Spleen (tissue), 11 donors: Measurements from ENCODE around the gene RSPH1. TPM values are rescaled to one million over a fixed set of nuclear protein-coding genes. Genes with fewer than 3 reads are reported as not detected.
A peak's percentile ranks its signal among the peaks of the same experiment; 100 is the strongest.

Experiments
- DNase-seq: peaks from one replicate; pipeline ENCODE4 v3.0.0-alpha.2; 2020
- H3K27ac ChIP-seq, 8 donors: fragments of 200-600 bp; sonication (generic) in 7 of 8; 1 replicate in 4 of 8; 2 replicates in 4 of 8; pipeline versions ENCODE4 v1.5.0 to v1.8.0; 2016 to 2021; ENCODE audit warnings: inconsistent platforms in 4 of 8, mild to moderate bottlenecking in 4 of 8, moderate library complexity in 1 of 8
- H3K27me3 ChIP-seq, 7 donors: fragments of 200-600 bp; sonication (generic) in 6 of 7; replicated peaks in 1 of 7; 1 replicate in 4 of 7; 2 replicates in 3 of 7; pipeline versions ENCODE4 v1.5.0 to v1.8.0; 2016 to 2021; ENCODE audit warnings: inconsistent platforms in 3 of 7, mild to moderate bottlenecking in 1 of 7
- H3K36me3 ChIP-seq, 6 donors: fragments of 200-600 bp; sonication (generic) in 5 of 6; 1 replicate in 4 of 6; 2 replicates in 2 of 6; pipeline versions ENCODE4 v1.5.0 to v1.8.0; 2016 to 2021; ENCODE audit warnings: inconsistent platforms in 2 of 6
- H3K4me1 ChIP-seq, 6 donors: fragments of 200-600 bp; sonication (generic) in 5 of 6; 1 replicate in 3 of 6; 2 replicates in 3 of 6; pipeline versions ENCODE4 v1.5.0 to v1.8.0; 2016 to 2021; ENCODE audit warnings: inconsistent platforms in 3 of 6
- H3K4me3 ChIP-seq, 8 donors: fragments of 200-600 bp; sonication (generic) in 7 of 8; 1 replicate in 4 of 8; 2 replicates in 4 of 8; pipeline versions ENCODE4 v1.5.0 to v1.8.0; 2016 to 2021; ENCODE audit warnings: inconsistent platforms in 4 of 8, mild to moderate bottlenecking in 4 of 8, moderate library complexity in 2 of 8
- H3K9me3 ChIP-seq, 8 donors: fragments of 200-600 bp; sonication (generic) in 7 of 8; 1 replicate in 4 of 8; 2 replicates in 4 of 8; pipeline versions ENCODE4 v1.5.0 to v1.8.0; 2016 to 2021; ENCODE audit warnings: inconsistent platforms in 4 of 8
- CTCF ChIP-seq, 11 experiments: fragments of 200-600 bp in 7 of 11; fragments of 450-650 bp in 4 of 11; sonication (generic) in 4 of 11; IDR thresholded peaks in 8 of 11; conservative IDR thresholded peaks in 3 of 11; 1 replicate in 7 of 11; 2 replicates in 4 of 11; pipeline versions ENCODE4 v1.4.0 to v1.8.0; 2016 to 2021; ENCODE audit warnings: antibody characterized with exemption in 11 of 11, inconsistent platforms in 4 of 11, mild to moderate bottlenecking in 1 of 11
- POLR2A ChIP-seq, 3 donors: fragments of 450-650 bp; IDR thresholded peaks; one replicate each; pipeline ENCODE4 v1.5.1; 2017; ENCODE audit warnings: antibody characterized with exemption in 3 of 3, mild to moderate bottlenecking in 1 of 3
- POLR2AphosphoS5 ChIP-seq, 3 donors: sonication (generic); formaldehyde crosslinking; IDR thresholded peaks; one replicate each; pipeline ENCODE4 v1.5.1; 2017; ENCODE audit warnings: antibody characterized with exemption in 3 of 3
- WGBS, 5 donors: extraction: QIAGEN DNeasy Blood & Tissue Kit in 3 of 5; methylation state at CpG; one replicate each; pipeline versions ENCODE4 v1.1.5 to v1.1.7; 2013 to 2018; 5-methylcytosine and 5-hydroxymethylcytosine counted together
- intact Hi-C: fragments of 100-400 bp; cut with DNase I; formaldehyde crosslinking; loops from one replicate; pipeline ENCODE4 v1.15.0; 2023; ENCODE audit warnings: low total_unique reads
- polyA plus RNA-seq, 3 donors: library from polyadenylated mRNA; stranded (reverse); fragments of 200-250 nt; gene quantifications; one replicate each; pipeline ENCODE4 v1.2.1, GENCODE V29; 2013
- total RNA-seq, 7 donors: library from RNA; depleted of rRNA in 3 of 7; stranded (reverse); fragments of >200 nt in 3 of 7; fragmentation: NEBNext Ultra II Directional in 4 of 7; extraction: Animal tissue kit (Norgen Biotek cat#: 25700) in 4 of 7; gene quantifications; one replicate each; pipeline versions ENCODE4 v1.1.0 to v1.2.1, GENCODE V29; 2016 to 2021
- donor health status: healthy with polysubstance abuse.
- donor health status: DM: no; HTN: no; CAD: no; lungs with moderate emphysema.
- donor health status: DM: no; HTN: no; CAD: no.
- donor health status: Bipolar disorder and iron deficiency.
- donor health status: healthy.
- donor health status: DM: no; HTN: no; CAD: no.
- donor health status: DM: yes; HTN: yes; CAD: no.

The RSPH1 gene
- total and polyA plus RNA-seq, 10 donors = 0.10 to 0.35 (median 0.26) TPM; not detected in 5

GRCh38 chr21:42523941-42524340 is 27.9 kb upstream of the RSPH1 start:
- H3K4me1 ChIP-seq = peaks cover 21 to 88% (median 50%) of the 10 kb centered on the region in 6 donors
- peak overlapping the region in 7 of 8 donors; percentile 5 to 91 (median 70) for H3K27ac ChIP-seq
- H3K9me3 ChIP-seq = no peaks in the 10 kb centered on the region
- TF ChIP-seq POLR2A (IDR thresholded peaks at IDR 0.05) = no peak
- TF ChIP-seq POLR2AphosphoS5 (IDR thresholded peaks at IDR 0.05) = no peak
- intact Hi-C loops = no loop called here
- no peak for DNase-seq
- H3K36me3 ChIP-seq = peaks cover 0 to 76% (median 29%) of the 10 kb centered on the region in 6 donors
- H3K4me3 ChIP-seq = no peak overlapping the region
- WGBS, 5 donors = 86 to 96% (median 91%) methylated on average over 9 of the region's 9 CpGs
- H3K27me3 ChIP-seq = no peaks in the 10 kb centered on the region

GRCh38 chr21:42523211-42523610 is 27.2 kb upstream of the RSPH1 start:
- Histone ChIP-seq H3K36me3 (peaks cover 0 to 79% (median 34%) of the 10 kb centered on the region in 6 donors), H3K27me3 (no peaks in the 10 kb centered on the region), H3K4me1 (peaks cover 17 to 87% (median 44%) of the 10 kb centered on the region in 6 donors), H3K9me3 (no peaks in the 10 kb centered on the region), H3K27ac (peak overlapping the region in 3 of 8 donors; percentile 84 to 91 (median 86)), H3K4me3 (no peak overlapping the region)
- TF ChIP-seq CTCF (IDR thresholded peaks at IDR 0.05 in 8 of 11, conservative IDR thresholded peaks at IDR 0.05 in 3 of 11) = no peak
- DNase-seq = no peak
- WGBS, 5 donors = 89 to 99% (median 96%) methylated on average over 7 of the region's 7 CpGs
- intact Hi-C loops = no loop called here

- no peak for DNase-seq
- H3K27ac ChIP-seq = peak overlapping the region in 2 of 8 donors; percentile 84 to 91
- 93 to 98% (median 96%) methylated on average over 6 to 8 of the region's 8 CpGs for WGBS, 5 donors
- H3K4me1 ChIP-seq = peaks cover 14 to 87% (median 40%) of the 10 kb centered on the region in 6 donors
- no peaks in the 10 kb centered on the region for H3K27me3 ChIP-seq
- intact Hi-C loops = no loop called here
- no peak overlapping the region for H3K4me3 ChIP-seq
- peaks cover 0 to 81% (median 36%) of the 10 kb centered on the region in 6 donors for H3K36me3 ChIP-seq
- H3K9me3 ChIP-seq = no peaks in the 10 kb centered on the region
- TF ChIP-seq POLR2A (IDR thresholded peaks at IDR 0.05) (no peak), POLR2AphosphoS5 (IDR thresholded peaks at IDR 0.05) (no peak)
These were observed 26.7 kb upstream of the RSPH1 start for GRCh38 chr21:42522771-42523170.

GRCh38 chr21:42522271-42522670 is 26.2 kb upstream of the RSPH1 start:
- no peak overlapping the region for H3K4me3 ChIP-seq
- H3K27ac ChIP-seq = no peak overlapping the region
- H3K27me3 ChIP-seq = no peaks in the 10 kb centered on the region
- DNase-seq = no peak
- no peak for TF ChIP-seq POLR2A (IDR thresholded peaks at IDR 0.05)
- no peak for TF ChIP-seq POLR2AphosphoS5 (IDR thresholded peaks at IDR 0.05)
- TF ChIP-seq CTCF (IDR thresholded peaks at IDR 0.05 in 8 of 11, conservative IDR thresholded peaks at IDR 0.05 in 3 of 11) = no peak
- H3K36me3 ChIP-seq = peaks cover 0 to 86% (median 38%) of the 10 kb centered on the region in 6 donors
- H3K9me3 ChIP-seq = no peaks in the 10 kb centered on the region
- intact Hi-C loops = no loop called here
- H3K4me1 ChIP-seq = peaks cover 12 to 87% (median 37%) of the 10 kb centered on the region in 6 donors
- 80 to 96% (median 89%) methylated on average over 14 of the region's 14 CpGs for WGBS, 5 donors

- TF ChIP-seq POLR2AphosphoS5 (IDR thresholded peaks at IDR 0.05) = no peak
- TF ChIP-seq CTCF (IDR thresholded peaks at IDR 0.05 in 8 of 11, conservative IDR thresholded peaks at IDR 0.05 in 3 of 11) = no peak
- no peak for TF ChIP-seq POLR2A (IDR thresholded peaks at IDR 0.05)
These were observed 25.8 kb upstream of the RSPH1 start for GRCh38 chr21:42521805-42522204.

More at GRCh38 chr21:42521805-42522204, 25.8 kb upstream of the RSPH1 start:
- DNase-seq = no peak
- Histone ChIP-seq H3K27me3 (no peaks in the 10 kb centered on the region), H3K9me3 (no peaks in the 10 kb centered on the region), H3K27ac (no peak overlapping the region), H3K36me3 (peaks cover 0 to 87% (median 38%) of the 10 kb centered on the region in 6 donors), H3K4me1 (peaks cover 7 to 87% (median 37%) of the 10 kb centered on the region in 6 donors), H3K4me3 (no peak overlapping the region)
- 67 to 90% (median 74%) methylated on average over 6 of the region's 6 CpGs for WGBS, 5 donors
- intact Hi-C loops = no loop called here
